ENCODE results near the gene KPNA2. TPM values are rescaled to one million over a fixed set of nuclear protein-coding genes. Genes with fewer than 3 reads are reported as not detected.

KPNA2 gene
- 100 to 1,000 TPM in 1 of 5 donors, 10 to 100 TPM in 4; 66.9 to 149 (median 71.2) TPM for polyA plus RNA-seq (ENCODE audit: insufficient read depth in 1 of 5, insufficient read length in 5 of 5, low replicate concordance in 1 of 5)
- long read RNA-seq, donor 1, transcript KPNA2-201 (11 exons, 2,181 nt): major isoform, 23 of 48 reads
- long read RNA-seq, donor 1, partial matches to known transcripts: 21 of 48 reads
- long read RNA-seq, donor 1, other reads (novel, unspliced or antisense): 0 of 48 reads
- long read RNA-seq, donor 2, transcript KPNA2-201 (11 exons, 2,181 nt): major isoform, 24 of 43 reads
- long read RNA-seq, donor 2, partial matches to known transcripts: 17 of 43 reads
- long read RNA-seq, donor 2, other reads (novel, unspliced or antisense): 0 of 43 reads
- long read RNA-seq, donor 3, transcript KPNA2-201 (11 exons, 2,181 nt): major isoform, 20 of 36 reads
- long read RNA-seq, donor 3, partial matches to known transcripts: 15 of 36 reads
- long read RNA-seq, donor 3, other reads (novel, unspliced or antisense): 0 of 36 reads
- long read RNA-seq, donor 4, transcript KPNA2-201 (11 exons, 2,181 nt): major isoform, 6 of 16 reads
- long read RNA-seq, donor 4, partial matches to known transcripts: 9 of 16 reads
- long read RNA-seq, donor 4, other reads (novel, unspliced or antisense): 0 of 16 reads
- long read RNA-seq, donor 5, transcript KPNA2-201 (11 exons, 2,181 nt): major isoform, 33 of 94 reads
- long read RNA-seq, donor 5, partial matches to known transcripts: 59 of 94 reads
- long read RNA-seq, donor 5, other reads (novel, unspliced or antisense): 0 of 94 reads
- long read RNA-seq, donor 6, transcript KPNA2-201 (11 exons, 2,181 nt): major isoform, 15 of 47 reads
- long read RNA-seq, donor 6, partial matches to known transcripts: 29 of 47 reads
- long read RNA-seq, donor 6, other reads (novel, unspliced or antisense): 0 of 47 reads
- long read RNA-seq, donor 7, transcript KPNA2-201 (11 exons, 2,181 nt): major isoform, 16 of 24 reads
- long read RNA-seq, donor 7, partial matches to known transcripts: 6 of 24 reads
- long read RNA-seq, donor 7, other reads (novel, unspliced or antisense): 0 of 24 reads
- long read RNA-seq, donor 8, transcript KPNA2-201 (11 exons, 2,181 nt): major isoform, 10 of 16 reads
- long read RNA-seq, donor 8, partial matches to known transcripts: 6 of 16 reads
- long read RNA-seq, donor 8, other reads (novel, unspliced or antisense): 0 of 16 reads

GRCh38 chr17:68035523-68036303, at the start of gene KPNA2:
Gene KPNA2 (plus strand): TSS chr17:68035735. CDS start chr17:68037133, 1,398 bp downstream.
- peak; percentile 97 to 98 for DNase-seq

- no peak for DNase-seq
Observed at GRCh38 chr17:67990909-67991308, 44.6 kb upstream of the KPNA2 start.

- DNase-seq: peak; percentile 1 to 9
Observed at GRCh38 chr17:67992548-67993152, 42.9 kb upstream of the KPNA2 start.

DNA sequence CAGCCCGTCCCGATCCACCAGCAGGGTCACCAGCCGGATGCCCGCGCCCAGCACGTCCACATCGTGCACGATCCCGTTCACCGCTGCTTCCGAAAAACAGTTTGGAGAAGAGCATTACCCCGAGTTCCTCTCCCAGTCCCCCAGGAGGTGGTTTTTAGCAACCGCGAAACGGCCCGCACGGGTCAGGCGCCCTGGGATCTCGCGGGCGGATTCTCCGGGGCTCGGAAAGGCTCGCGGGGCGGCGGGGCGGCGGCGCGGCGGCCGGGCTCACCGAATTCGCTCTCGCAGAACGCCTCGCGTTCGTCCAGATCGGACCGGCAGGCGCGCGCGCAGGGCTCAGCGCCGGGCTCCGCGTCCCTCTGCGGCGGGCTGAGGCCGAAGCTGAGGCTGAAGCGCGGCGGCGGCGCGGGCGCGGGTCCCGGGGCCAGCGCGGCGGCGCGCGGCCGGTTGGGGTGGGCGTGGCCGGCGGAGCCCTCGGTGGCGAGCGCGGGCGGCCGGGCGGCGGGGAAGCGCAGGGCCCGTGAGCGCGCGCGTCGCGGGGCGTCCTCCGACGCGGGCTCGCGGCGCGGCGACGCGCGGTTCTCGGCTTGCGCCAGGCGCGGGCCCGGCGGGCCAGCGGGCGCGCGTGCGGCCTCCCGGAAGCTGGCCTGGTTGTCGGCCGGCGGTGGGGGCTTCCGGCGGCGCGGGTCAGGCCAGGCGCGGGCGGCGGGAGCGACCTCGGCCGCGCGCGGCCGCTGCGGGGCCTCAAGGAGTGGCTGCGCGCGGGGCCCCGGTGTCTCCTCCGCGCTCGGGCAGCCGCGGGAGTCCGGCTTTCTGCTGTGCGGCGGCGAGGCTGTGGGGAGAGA, 42.2 kb upstream of the KPNA2 start:
- DNase-seq: peak; percentile 85 to 87

DNA sequence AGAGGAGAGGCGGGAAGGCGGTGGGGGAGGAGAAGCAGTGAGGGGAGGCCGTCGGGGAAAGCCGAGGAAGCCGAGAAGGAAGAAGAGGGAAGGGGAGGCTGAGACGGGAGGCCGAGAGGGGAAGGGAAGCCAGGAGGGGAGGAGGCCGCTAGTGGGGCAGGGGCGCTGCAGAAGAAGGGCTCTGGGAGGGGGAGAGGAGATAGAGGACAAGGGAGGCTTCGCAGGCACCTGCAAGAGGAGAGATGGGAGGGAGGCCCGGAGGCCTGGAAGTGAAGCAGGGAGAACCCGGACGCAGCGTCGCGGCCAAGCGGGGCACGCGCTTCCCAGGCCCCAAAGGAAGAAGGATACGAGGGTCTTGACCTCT, 41.6 kb upstream of the KPNA2 start:
- DNase-seq: peak; percentile 21 to 55

- peak; percentile 23 to 31 for DNase-seq
Observed at GRCh38 chr17:67994817-67995569, 40.5 kb upstream of the KPNA2 start.

GRCh38 chr17:67995570-67996263, 39.8 kb upstream of the KPNA2 start:
- peak; percentile 27 to 30 for DNase-seq

DNA sequence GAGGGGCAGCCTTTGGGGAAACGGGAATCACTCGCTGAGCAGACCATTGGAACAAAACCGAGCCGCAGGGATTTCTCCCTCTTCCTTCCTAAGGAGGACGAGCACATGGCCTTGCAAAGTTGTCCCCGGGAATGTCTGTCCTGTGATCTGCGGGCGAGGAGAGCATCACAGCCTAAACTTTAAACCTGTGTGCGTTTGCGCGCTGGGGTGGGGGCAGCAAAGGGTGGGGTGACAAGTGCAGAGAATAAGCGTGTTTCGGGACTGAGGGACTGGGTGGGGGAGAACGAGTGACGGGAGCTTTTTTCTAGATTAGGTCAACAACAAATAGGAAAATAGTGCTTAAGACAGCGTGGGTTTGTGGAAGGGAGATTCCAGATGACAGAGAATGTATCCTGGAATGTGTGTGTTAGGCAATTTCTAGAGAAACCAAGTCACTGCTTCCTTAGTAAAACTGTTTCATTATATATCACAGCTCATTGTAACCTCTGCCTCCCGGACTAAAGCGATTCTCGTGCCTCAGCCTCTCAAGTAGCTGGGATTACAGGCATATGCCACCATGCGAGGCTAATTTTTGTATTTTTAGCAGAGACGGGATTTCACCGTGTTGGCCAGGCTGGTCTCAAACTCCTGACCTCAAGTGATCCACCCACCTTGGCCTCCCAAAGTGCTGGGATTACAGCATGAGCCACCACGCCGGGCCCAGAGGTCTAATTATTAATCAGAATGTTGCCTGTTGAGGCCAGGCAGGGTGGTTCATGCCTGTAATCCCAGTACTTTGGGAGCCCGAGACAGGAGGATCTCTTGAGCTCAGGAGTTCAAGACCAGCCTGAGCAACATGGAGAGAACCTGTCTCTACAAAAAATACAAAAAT, 39.0 kb upstream of the KPNA2 start, which contains the start of gene C17orf58:
C17orf58 (minus strand) TSS at position 169 of the 871 bp plus-strand sequence. CDS start 271 bp downstream, outside the sequence.
- DNase-seq: peak in 1 of 2 donors; percentile 7

DNA sequence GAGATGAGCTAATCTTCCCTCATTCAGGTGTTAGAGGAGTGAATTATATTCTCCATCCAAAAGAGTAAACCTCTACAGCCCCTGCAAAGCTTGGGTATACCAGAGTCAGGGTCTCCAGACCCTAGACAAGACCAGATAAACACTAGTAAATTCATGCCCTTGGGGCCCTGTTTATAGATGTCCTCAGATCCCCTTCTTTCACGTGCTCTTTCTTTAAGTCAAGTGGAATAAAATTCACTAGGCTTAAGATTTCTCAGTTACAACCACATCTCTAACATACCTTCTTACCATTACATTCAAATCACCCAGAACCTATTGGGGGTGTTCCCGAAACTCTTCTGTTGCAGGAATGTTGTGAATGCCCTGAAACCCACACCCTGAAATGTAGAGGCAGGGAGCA, 37.1 kb upstream of the KPNA2 start:
- no peak for DNase-seq

- DNase-seq: no peak
Observed at GRCh38 chr17:67999291-67999911, 36.1 kb upstream of the KPNA2 start.

DNA sequence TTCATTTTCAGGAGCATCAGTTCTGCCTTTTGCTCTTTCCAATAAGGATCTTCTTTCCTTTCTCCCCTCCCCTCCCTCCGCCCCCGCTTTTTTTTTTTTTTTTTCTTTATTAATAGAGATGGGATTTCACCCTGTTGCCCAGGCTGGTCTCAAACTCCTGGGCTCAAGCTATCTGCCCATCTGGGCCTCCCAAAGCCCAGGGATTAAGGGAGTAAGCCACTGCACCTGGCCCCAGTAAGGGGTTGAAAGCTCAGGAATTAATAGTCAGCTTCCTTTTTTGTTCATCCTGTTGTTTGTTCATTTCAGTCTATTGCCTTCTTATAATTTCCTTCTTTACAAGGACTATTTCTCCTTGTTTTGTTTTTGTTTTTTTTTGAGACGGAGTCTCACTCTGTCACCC, 31.3 kb upstream of the KPNA2 start:
- DNase-seq: no peak

DNA sequence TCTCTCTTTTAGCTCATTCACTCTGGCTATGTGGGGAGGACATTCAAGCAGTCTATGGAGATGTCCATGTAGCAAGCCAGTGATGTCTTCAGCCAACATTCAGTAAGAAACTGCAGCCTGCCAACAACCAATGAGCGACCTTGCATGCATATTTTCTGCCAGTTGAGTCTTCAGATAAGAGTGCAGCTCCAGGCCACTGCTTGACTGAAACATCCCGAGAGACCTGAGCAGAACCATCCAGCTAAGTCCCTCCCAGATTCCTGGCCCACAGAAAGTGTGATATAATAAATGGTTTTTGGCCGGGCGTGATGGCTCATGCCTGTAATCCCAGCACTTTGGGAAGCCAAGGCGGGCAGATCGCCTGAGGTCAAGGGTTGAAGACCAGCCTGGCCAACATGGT, 28.7 kb upstream of the KPNA2 start:
- no peak for DNase-seq

GRCh38 chr17:68011199-68011665, 24.3 kb upstream of the KPNA2 start:
- DNase-seq: peak in 1 of 2 donors; percentile 11

- no peak for DNase-seq
Observed at GRCh38 chr17:68013385-68013784, 22.1 kb upstream of the KPNA2 start.

DNA sequence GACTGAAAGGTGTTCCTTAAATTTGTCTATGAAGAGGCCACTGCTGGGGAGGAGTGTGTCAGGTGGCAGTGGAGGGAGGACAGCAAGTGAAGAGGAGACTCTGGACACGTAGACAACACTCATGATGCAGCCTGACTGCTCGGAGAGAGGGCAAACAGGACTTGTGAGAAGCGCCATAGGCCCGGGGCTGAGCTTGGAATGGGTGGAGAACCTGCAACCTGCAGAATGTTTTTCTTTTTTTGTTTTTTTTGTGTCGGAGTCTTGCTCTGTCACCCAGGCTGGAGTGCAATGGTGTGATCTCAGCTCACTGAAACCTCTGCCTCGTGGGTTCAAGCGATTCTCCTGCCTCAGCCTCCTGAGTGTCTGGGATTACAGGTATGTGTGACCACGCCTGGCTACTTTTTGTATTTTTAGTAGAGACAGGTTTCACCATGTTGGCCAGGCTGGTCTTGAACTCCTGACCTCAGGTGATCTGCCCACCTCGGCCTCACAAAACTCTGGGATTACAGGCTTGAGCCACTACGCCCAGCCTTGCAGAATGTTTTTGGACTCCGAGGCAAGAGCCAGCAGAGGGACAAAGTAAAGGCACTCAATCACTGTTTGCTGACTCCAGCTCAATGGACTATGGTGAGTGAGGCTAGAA, 20.3 kb upstream of the KPNA2 start:
- DNase-seq: no peak

GRCh38 chr17:68016838-68017237, 18.7 kb upstream of the KPNA2 start:
- DNase-seq: no peak
